C4-2B (cell line): Measurements from ENCODE around the gene SLC43A3.

Experiments used
- H3K27ac ChIP-seq: fragments of 450-650 bp; 2 replicates; pipeline ENCODE4 v1.5.1; 2017
- ZFX ChIP-seq: fragments of 450-650 bp; IDR thresholded peaks from 2 replicates; pipeline ENCODE4 v1.6.1; 2017
- TF ChIP-seq, protein P1 (sequence below): fragments of 450-650 bp; conservative IDR thresholded peaks from 2 replicates; pipeline ENCODE4 v1.5.1; 2017; ENCODE audit warnings: mild to moderate bottlenecking

The SLC43A3 gene

DNA sequence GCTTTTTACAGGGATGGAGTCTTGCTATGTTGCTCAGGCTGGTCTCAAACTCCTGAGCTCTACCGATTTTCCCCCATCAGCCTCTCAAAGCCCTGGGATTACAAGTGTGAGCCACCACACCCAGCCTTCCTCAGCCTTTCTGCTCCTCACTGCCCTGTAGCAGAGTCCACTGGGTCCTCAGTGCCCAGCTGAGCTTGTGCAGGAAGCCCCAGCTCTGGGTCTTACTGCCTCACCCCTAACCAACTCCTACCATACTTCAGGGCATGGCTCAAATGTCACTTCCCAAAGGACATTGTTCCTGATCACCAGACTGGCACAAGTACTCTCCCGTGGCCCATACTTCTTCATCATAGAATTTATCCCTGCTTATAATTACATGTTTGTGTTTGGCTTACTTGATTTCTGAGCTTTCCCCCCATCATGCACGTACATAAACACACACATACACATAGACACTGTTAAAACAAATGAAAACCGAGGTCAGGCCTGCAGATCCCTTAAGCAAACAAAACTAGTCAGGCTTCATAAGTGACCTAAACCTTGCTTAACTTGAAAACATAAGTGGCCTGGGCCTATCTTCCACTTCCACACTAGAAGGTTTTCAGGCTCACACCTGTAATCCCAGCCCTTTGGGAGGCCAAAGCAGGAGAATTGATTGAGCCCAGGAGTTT lies 14.0 kb upstream of the SLC43A3 start:
- no peak overlapping the region for H3K27ac ChIP-seq
- TF ChIP-seq ZFX, result no peak
- TF ChIP-seq, protein P1, sequence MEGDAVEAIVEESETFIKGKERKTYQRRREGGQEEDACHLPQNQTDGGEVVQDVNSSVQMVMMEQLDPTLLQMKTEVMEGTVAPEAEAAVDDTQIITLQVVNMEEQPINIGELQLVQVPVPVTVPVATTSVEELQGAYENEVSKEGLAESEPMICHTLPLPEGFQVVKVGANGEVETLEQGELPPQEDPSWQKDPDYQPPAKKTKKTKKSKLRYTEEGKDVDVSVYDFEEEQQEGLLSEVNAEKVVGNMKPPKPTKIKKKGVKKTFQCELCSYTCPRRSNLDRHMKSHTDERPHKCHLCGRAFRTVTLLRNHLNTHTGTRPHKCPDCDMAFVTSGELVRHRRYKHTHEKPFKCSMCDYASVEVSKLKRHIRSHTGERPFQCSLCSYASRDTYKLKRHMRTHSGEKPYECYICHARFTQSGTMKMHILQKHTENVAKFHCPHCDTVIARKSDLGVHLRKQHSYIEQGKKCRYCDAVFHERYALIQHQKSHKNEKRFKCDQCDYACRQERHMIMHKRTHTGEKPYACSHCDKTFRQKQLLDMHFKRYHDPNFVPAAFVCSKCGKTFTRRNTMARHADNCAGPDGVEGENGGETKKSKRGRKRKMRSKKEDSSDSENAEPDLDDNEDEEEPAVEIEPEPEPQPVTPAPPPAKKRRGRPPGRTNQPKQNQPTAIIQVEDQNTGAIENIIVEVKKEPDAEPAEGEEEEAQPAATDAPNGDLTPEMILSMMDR, result no peak

DNA sequence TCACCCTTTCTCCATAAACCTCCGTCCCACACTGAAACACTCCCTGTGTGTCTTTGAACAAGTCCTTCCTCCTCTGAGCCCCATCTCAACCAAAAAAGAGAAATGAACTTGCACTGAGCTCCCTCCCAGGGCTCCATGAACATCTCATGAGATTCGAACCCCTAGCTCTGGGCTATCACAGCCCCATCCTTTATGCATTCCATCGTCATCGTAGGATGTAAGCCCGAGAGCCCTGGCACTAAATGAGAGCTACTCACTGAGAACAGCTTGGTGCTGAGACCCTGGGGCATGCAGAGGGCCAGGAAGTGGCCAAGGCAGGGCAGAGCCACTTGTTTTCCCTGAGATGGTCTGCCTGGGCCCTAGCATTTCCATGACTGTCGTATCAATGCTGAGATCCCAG lies 12.9 kb upstream of the SLC43A3 start:
- no peak overlapping the region for H3K27ac ChIP-seq
- TF ChIP-seq ZFX, result no peak
- TF ChIP-seq, protein P1, result no peak

DNA sequence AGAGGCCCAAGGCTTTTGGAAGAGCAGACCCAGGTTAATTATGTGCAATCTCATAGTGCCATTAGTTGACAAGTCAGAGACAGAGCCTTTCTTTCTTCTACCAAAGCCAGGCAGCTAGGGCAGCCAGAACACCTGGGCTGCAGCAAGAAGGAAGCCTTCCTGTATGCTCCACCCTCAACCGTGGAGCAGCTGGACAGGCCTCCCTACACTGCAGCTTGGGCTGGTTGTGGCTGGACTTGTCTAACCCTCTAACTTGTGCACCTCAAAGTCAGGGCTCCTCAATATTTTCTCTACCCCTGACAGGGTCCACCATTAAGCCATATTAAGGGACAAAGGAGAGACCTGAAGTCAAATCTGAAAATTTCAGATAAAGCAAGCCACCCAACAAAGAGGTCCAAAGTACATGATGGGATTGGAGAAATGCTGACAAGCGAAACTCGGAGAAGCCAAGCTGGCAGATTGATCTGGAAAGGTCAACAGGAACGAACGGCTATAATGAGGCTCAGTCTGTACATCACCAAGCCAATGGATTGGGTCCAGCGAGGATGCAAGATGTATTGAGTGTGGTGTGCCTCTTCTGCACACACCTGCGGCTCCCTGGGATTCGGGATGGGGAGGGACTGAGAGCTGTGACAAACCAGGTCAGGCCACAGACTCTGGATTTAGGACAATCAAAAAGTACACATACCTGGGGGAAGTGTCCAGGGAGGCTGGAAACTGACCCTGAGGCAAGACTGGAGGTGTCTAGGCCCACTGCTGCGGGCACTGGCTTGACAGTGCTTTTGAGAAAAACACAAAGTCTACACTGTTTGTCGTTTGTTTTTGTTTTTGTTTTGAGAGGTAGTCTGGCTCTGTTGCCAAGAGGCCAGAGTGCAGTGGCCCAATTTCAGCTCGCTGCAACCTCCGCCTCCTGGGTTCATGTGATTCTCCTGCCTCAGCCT lies 11.7 kb upstream of the SLC43A3 start:
- H3K27ac ChIP-seq, result no peak overlapping the region

DNA sequence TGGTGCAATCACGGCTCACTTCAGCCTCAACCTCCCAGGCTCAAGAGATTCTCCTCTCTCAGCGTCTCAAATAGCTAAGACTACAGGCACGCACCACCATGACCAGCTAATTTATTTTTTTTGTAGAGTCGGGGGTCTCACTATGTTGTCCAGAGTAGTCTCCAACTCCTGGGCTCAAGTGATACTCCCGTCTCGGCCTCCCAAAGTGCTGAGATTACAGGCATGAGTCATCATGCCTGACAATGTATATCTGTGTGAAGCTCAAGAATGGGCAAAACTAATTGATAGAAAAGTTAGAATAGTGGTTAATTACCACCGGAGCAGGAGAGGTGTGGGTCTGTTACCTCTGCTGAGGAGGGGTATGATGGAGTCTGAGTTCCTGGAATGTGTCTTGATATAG lies 9.1 kb upstream of the SLC43A3 start:
- H3K27ac ChIP-seq, result no peak overlapping the region
- TF ChIP-seq, protein P1, result no peak
- no peak for TF ChIP-seq ZFX

More for the DNA sequence above, 11.7 kb upstream of the SLC43A3 start:
- TF ChIP-seq, protein P1, result no peak
- TF ChIP-seq ZFX, result no peak

DNA sequence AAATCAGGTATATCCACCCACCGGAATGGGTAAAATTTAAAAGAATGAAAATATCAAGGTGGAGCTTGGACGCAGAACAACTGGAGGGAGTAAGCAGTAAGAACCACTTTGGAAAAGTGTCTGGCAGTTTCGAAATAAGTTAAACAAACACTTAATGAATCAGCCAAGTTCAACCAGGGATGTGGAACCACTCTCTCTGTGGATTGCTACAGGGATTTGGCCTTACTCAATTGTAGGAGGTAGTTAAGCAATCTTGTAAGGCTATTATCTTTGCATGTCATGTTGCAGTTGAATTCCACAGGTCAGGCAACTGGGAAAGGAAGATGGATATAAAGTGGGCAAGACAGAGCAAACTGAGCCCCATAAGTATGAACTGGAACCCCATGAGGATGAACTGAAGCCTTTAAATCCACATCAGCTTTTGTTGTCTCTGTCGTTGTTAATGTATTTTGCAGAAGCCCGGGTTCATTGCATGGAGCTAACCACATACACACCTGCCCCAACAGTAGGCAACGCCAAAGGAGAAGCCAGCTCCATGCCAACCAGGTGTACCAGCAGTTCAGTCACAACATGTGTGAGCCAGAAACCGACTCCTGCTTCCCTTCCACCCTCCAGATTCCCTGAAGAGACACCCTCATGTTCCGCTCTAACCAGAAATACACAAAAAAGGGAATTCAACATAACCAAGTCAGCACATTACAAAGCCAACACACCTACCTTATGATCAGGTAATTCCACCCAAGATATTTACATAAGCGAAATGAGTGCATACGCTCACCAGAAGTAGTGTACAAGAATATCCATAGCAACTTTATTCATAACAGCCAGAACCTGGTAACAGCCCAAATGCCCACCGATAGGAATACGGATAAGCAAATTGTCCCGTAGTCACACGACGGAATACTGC lies 8.0 kb upstream of the SLC43A3 start:
- no peak overlapping the region for H3K27ac ChIP-seq
- no peak for TF ChIP-seq ZFX
- TF ChIP-seq, protein P1, result no peak

DNA sequence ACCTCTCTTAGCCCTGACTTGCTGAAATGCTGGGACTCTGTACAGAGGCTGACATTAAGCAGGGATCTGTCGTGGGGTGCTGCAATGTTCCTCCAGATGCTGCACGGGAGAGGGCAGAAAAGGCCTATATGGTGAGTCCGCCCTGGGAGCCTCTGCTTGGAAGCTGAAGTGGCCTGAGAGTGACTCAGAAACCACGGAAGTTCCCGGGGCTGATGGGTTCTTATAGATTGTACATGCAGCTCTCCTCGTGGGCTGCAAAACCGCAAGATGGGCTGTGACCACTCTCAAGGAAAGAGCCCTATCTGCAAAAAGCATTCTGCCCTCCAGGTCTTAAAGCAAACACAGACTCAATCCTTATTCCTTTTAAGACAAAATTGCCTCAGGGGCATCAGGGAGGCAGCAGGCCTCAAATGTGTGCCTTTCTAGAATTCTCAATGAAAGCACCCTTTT lies 5.8 kb upstream of the SLC43A3 start:
- no peak overlapping the region for H3K27ac ChIP-seq
- TF ChIP-seq, protein P1, result no peak
- no peak for TF ChIP-seq ZFX
